DLD1 (cell line): Measurements from ENCODE around the gene CST5.
"Not testable (repeated sequence)": the region's sequence is repeated elsewhere in the genome, so short reads cannot be mapped to it uniquely, and the experiment has no call there.

Experiments used
- in situ Hi-C: cut with HindIII; loops from 2 replicates; pipeline ENCODE4 v1.10.0; 2017; ENCODE audit warnings: low sequenced_read_pairs

Gene CST5

GRCh38 chr20:23879328-23879798, at the start of gene CST5:
Gene CST5, minus strand, starts transcription at chr20:23879748. Its CDS starts 72 bp downstream, at chr20:23879676.
- in situ Hi-C loops = no loop called here

GRCh38 chr20:23928788-23929187, 49.2 kb upstream of the CST5 start:
- in situ Hi-C loops = no loop called here

- in situ Hi-C loops = no loop called here
These were observed 48.8 kb upstream of the CST5 start for GRCh38 chr20:23928353-23928752.

GRCh38 chr20:23926944-23927872, 47.7 kb upstream of the CST5 start:
- in situ Hi-C loops = no loop called here

- in situ Hi-C loops = no loop called here
These were observed 47.0 kb upstream of the CST5 start for GRCh38 chr20:23926526-23926880.

- in situ Hi-C loops = no loop called here
These were observed 46.4 kb upstream of the CST5 start for GRCh38 chr20:23925789-23926525.

- in situ Hi-C loops = no loop called here
These were observed 45.2 kb upstream of the CST5 start for GRCh38 chr20:23924751-23925150.

- in situ Hi-C loops = no loop called here
These were observed 44.4 kb upstream of the CST5 start for GRCh38 chr20:23923891-23924435.

- in situ Hi-C loops = no loop called here
These were observed 43.8 kb upstream of the CST5 start for GRCh38 chr20:23923311-23923710.

- in situ Hi-C loops = no loop called here
These were observed 41.1 kb upstream of the CST5 start for GRCh38 chr20:23920408-23921325.

- in situ Hi-C loops = no loop called here
These were observed 39.3 kb upstream of the CST5 start for GRCh38 chr20:23918896-23919295.

- in situ Hi-C loops = no loop called here
These were observed 38.7 kb upstream of the CST5 start for GRCh38 chr20:23918101-23918862.

GRCh38 chr20:23917024-23917725, 37.6 kb upstream of the CST5 start:
- in situ Hi-C loops = no loop called here

- in situ Hi-C loops = no loop called here
These were observed 36.3 kb upstream of the CST5 start for GRCh38 chr20:23915844-23916243.

- in situ Hi-C loops = not testable (repeated sequence)
These were observed 34.9 kb upstream of the CST5 start for GRCh38 chr20:23914469-23914868.

- in situ Hi-C loops = no loop called here
These were observed 30.7 kb upstream of the CST5 start for GRCh38 chr20:23910210-23910609.

- in situ Hi-C loops = no loop called here
These were observed 29.8 kb upstream of the CST5 start for GRCh38 chr20:23909390-23909789.

- in situ Hi-C loops = no loop called here
These were observed 28.0 kb upstream of the CST5 start for GRCh38 chr20:23907579-23907978.

GRCh38 chr20:23902396-23902795, 22.8 kb upstream of the CST5 start:
- in situ Hi-C loops = not testable (repeated sequence)
